Bone marrow (tissue), 2 donors: ENCODE measurements around the gene UBE2O.

Experiments
- DNase-seq, 2 donors: peaks; one replicate each; lab custom pipeline; 2025; lab: John Stamatoyannopoulos, UW

The UBE2O gene

GRCh38 chr17:76439314-76439928 is 13.5 kb downstream of the UBE2O start:
- DNase-seq, result no peak

GRCh38 chr17:76438906-76439305 is 14.0 kb downstream of the UBE2O start:
- DNase-seq, result no peak

GRCh38 chr17:76437467-76438402 is 15.2 kb downstream of the UBE2O start:
- no peak for DNase-seq

DNA sequence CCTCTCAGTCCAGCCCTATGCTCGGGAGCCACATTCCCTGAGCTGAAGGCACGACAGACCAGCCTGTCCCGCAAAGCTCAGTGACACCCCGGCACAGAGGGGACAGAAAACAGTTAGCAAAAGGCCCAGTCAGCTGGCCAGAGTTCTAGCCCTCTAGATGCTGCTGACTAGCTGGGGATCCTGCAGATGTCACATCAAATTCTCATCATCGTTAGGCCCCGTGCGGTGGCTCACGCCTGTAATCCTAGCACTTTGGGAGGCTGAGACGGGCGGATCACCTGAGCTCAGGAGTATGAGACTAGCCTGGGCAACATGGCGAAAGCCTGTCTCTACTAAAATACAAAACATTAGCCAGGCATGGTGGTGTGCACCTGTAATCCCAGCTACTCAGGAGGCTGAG is 17.2 kb downstream of the UBE2O start:
- DNase-seq, result no peak

DNA sequence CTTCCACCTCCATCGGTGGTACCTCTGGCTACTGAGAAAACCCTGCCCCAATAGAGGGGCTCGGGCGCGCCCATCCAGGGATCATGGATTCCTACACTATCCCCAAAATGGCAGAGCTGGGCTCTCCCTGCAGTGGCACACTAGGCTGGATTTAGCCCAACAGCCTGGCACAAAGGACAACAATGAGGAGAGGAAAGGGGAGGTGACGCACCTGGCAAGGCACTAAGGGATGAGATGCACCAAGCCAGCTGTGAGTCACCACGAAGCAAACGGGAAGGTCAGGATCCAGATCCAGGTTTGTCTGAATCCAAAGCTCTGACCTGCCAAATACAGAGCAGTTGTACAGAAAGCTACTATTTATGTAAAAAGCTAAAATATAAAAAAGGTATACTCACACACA is 18.1 kb downstream of the UBE2O start:
- DNase-seq, result no peak

- DNase-seq, result no peak
These were observed 19.3 kb downstream of the UBE2O start for GRCh38 chr17:76433693-76434092.

DNA sequence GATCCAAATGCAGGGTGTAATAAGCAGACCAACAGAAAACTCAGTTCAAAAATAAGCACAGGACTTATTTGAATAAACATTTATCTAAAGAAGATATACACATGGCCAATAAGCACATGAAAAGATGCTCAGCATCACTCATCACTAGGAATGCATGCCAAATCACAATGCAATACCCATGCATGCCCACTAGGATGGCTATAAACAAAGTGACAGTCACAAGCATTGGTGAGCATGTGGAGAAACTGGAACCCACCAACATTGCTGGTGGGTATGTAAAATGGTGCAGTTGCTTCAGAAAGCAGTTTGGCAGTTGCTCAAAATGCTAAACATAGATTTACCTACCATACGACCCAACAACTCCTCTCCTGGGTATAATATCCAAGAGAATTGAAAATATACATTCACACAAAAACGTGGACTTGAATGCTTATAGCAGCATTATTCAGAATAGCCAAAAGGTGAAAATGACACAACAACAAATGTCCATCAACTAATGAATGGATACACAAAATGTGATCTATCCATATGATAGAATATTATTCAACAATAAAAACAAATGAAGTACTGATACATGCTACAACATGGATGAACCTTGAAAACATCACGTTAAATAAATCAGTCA is 20.1 kb downstream of the UBE2O start:
- DNase-seq, result no peak

GRCh38 chr17:76432004-76432403 is 20.9 kb downstream of the UBE2O start:
- no peak for DNase-seq

- no peak for DNase-seq
These were observed 21.4 kb downstream of the UBE2O start for GRCh38 chr17:76431509-76431908.

GRCh38 chr17:76428511-76428910 is 24.4 kb downstream of the UBE2O start:
- DNase-seq, result no peak

DNA sequence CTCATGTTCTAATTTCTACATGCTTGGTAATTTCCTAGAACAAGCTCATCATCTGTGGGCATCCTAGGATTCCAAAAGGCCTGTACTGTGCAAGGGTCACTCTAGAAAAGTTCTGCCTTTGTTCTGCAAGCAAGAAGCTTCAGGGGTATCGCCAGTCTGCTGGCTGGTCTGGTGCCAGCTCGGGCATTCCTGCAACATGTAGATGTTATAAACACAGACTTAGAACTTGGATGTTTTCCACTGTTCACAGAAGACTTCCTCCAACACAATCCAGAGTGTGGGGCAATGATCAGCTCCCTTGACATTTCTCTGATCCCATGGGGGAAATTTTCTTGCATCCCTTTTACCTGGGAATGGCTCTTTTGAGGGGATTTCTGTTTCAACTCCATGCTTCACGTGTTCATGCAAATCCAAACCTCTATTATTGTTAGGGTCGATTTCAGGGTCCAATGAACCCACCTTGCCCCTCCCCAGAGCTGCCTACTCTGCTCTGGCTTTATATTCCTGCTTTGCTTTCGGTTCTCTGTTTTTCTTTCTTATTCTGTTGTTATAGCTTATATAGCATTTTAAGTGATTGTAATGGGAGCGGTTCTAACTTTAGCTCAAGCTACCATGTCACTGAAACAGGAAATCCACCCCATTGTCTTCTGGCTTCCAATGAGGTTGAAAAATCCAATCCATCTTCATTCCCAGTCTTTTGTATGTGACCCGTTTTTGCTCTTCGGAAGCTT is 25.3 kb downstream of the UBE2O start:
- no peak for DNase-seq

- DNase-seq, result no peak
These were observed 26.1 kb downstream of the UBE2O start for GRCh38 chr17:76426853-76427252.

DNA sequence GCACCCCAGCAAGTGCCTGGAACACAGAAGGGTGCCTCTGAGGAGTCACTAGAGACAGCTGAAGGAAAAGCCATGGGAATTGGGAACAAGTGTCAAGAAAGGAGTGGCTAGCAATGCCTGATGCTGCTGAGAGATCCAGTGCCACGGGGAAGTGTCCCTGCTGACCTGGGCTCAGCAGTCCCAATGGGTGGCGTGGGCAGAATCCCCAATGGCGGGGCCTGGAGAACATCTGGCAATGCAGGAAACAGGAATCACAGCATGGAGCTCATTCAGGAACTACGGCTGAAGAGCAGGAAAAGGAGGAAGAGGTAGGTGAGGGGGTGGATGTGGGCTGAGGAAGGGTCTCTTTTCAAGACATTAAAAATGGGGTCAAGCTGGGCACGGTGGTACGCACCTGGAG is 30.1 kb downstream of the UBE2O start:
- no peak for DNase-seq

- DNase-seq, result no peak
These were observed 30.5 kb downstream of the UBE2O start for GRCh38 chr17:76422406-76422805.

GRCh38 chr17:76421044-76421407 is 31.9 kb downstream of the UBE2O start:
- DNase-seq, result no peak

DNA sequence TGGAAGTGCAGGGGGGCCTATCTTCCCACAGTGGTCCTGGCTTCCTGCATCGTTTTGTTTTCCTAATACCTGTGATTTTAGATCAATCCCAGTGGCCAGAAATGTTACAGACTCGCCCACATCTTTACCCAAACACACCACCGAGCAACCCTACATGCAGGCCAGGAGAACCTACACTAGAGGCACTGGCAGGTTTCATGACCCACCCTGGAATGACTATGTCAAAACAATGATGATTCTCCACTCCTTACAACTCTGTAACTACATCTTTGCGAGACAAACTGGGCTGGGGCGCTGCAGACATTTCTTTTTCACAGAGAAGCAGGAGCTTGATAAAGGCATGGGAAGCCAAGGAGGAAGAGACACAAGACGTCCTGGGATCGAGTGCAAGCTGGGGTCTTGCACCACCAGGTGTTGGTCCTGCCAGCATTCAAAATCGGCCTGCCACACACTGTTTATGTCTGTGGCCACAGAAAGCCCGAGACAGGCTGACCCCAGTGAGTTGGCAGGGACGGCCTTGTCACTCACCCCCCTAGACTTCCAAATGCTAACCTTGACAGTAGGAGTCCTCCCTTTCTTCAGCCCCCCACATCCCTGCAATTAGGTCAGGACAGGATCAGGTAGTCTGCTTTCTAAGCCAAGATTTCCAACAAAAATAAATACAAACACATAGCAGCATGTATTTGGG is 32.5 kb downstream of the UBE2O start:
- DNase-seq, result no peak

GRCh38 chr17:76419576-76420260 is 33.2 kb downstream of the UBE2O start:
- DNase-seq, result no peak

DNA sequence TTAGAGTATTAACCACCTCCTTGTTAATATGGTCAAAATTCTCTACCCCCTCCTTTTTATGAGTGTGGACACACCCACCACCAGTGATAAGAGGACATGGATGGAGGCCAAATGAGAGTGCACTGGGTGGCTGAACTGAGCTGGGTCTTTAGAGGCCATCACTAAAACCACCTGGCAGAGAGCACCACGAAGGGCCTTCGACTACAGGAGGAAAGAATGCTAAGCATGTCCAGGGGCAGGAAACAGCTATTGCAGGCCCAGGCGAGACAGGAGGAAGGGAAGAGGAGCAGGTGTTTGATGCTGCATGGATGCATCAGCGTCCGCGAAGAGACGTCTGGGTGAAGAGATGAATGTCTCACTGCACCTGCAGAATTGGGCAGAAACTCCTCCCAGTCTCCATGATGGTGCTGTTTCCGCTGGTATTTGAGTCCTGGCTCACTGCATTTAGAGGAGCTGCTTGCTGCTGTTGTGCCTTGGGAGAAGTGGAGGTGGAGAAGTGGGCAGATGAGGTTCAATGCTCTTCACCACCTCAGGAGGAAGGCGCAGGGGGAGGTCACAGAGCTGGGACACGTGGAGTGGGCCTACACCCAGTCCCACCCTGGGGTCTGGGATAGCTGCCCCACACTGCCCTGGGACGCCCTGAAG is 35.3 kb downstream of the UBE2O start:
- DNase-seq, result no peak

- no peak for DNase-seq
These were observed 36.1 kb downstream of the UBE2O start for GRCh38 chr17:76416899-76417298.

DNA sequence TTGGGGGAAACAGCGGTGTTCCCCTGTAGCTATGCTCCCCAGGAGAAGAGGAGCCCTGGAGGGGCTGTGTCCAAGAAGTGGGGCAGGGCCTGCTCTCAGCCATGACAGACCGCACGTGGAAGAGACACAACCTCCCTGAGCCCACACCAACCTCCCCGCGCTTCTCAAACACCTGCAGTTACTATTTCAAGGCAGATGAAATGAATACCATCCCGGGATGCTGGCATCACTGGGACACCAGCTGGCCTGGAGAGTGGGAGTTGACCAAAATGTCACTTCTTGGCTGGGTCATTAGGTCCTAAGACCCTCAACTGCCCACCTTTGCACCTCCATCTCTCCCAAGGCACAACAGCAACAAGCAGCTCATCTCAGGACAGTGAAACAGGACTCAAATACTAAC is 36.5 kb downstream of the UBE2O start:
- no peak for DNase-seq

- DNase-seq, result no peak
These were observed 37.2 kb downstream of the UBE2O start for GRCh38 chr17:76415786-76416185.
